Stomach (tissue), 19 donors: ENCODE results near the gene FREM1. TPM values are rescaled to one million over a fixed set of nuclear protein-coding genes. Genes with fewer than 3 reads are reported as not detected.
A peak's percentile ranks its signal among the peaks of the same experiment; 100 is the strongest.

ENCODE experiments used
- DNase-seq, 2 donors: peaks; one replicate each; pipeline versions ENCODE4 v3.0.0 to v3.0.0-alpha.2; 2013 to 2019
- H3K27ac ChIP-seq, 5 donors: fragments of 200-600 bp in 4 of 5; sonication (generic) in 4 of 5; one replicate each; pipeline ENCODE4 v1.5.1; 2013 to 2019; ENCODE audit warnings: mild to moderate bottlenecking in 1 of 5, moderate library complexity in 1 of 5
- H3K27me3 ChIP-seq, 3 donors: fragments of 200-600 bp; sonication (generic); one replicate each; pipeline ENCODE4 v1.5.1; 2017 to 2019; ENCODE audit warnings: mixed run types in 1 of 3
- H3K36me3 ChIP-seq, 4 donors: fragments of 200-600 bp; sonication (generic); 1 replicate in 3 of 4; 2 replicates in 1 of 4; pipeline ENCODE4 v1.5.1; 2016 to 2019
- H3K4me1 ChIP-seq, 4 donors: fragments of 200-600 bp; sonication (generic); one replicate each; pipeline ENCODE4 v1.5.1; 2016 to 2019
- H3K4me3 ChIP-seq, 4 donors: fragments of 200-600 bp; sonication (generic) in 3 of 4; one replicate each; pipeline ENCODE4 v1.5.1; 2016 to 2019; ENCODE audit warnings: mild to moderate bottlenecking in 1 of 4
- H3K9me3 ChIP-seq, 4 donors: fragments of 200-600 bp; sonication (generic); one replicate each; pipeline ENCODE4 v1.5.1; 2016 to 2019
- CTCF ChIP-seq, 7 experiments: fragments of 450-650 bp in 4 of 7; fragments of 200-600 bp in 3 of 7; sonication (generic) in 3 of 7; IDR thresholded peaks; one replicate each; pipeline ENCODE4 v1.5.1; 2016 to 2019; ENCODE audit warnings: antibody characterized with exemption in 7 of 7, control low read depth in 2 of 7, mild to moderate bottlenecking in 1 of 7
- EP300 ChIP-seq: sonication (generic); formaldehyde crosslinking; IDR thresholded peaks from one replicate; pipeline ENCODE4 v1.6.1; 2017; ENCODE audit warnings: antibody characterized with exemption
- POLR2A ChIP-seq, 4 donors: fragments of 450-650 bp; IDR thresholded peaks; one replicate each; pipeline ENCODE4 v1.6.1; 2016; ENCODE audit warnings: antibody characterized with exemption in 4 of 4, control low read depth in 2 of 4, mild to moderate bottlenecking in 1 of 4, moderate library complexity in 1 of 4
- POLR2AphosphoS5 ChIP-seq, 3 donors: sonication (generic); formaldehyde crosslinking; IDR thresholded peaks; one replicate each; pipeline ENCODE4 v1.6.1; 2016; ENCODE audit warnings: antibody characterized with exemption in 3 of 3
- WGBS, 5 donors: extraction: QIAGEN DNeasy Blood & Tissue Kit in 3 of 5; methylation state at CpG; one replicate each; pipeline versions ENCODE4 v1.1.5 to v1.1.7; 2013 to 2018; 5-methylcytosine and 5-hydroxymethylcytosine counted together
- intact Hi-C: fragments of 100-400 bp; cut with DNase I; formaldehyde crosslinking; loops from one replicate; pipeline ENCODE4 v1.15.1; 2023; ENCODE audit warnings: low total_unique reads
- long read RNA-seq, 10 donors: transcript quantifications; one replicate each; lab custom pipeline, GENCODE V29; 2026
- polyA plus RNA-seq, 3 donors: library from polyadenylated mRNA; stranded (reverse); fragments of 200-250 nt; gene quantifications; one replicate each; pipeline ENCODE4 v1.2.3, GENCODE V29; 2013
- total RNA-seq, 5 donors: library from RNA; depleted of rRNA; stranded (reverse); fragments of >200 nt; gene quantifications; one replicate each; pipeline versions ENCODE4 v1.1.0 to v1.2.3, GENCODE V29; 2014 to 2016
- donor health status: healthy with polysubstance abuse.
- donor health status: Bipolar disorder and iron deficiency.
- donor health status: healthy.

Gene FREM1
- 10 to 100 TPM in 1 of 5 donors, 1 to 10 TPM in 2, under 1 TPM in 1, not detected in 1; 0.58 to 14.7 (median 1.5) TPM for total RNA-seq
- under 1 TPM; 0.12 to 0.55 (median 0.31) TPM for polyA plus RNA-seq
- long read RNA-seq, donor 1: 0 reads
- long read RNA-seq, donor 2: 0 reads
- long read RNA-seq, donor 3: 0 reads
- long read RNA-seq, donor 4: 0 reads
- long read RNA-seq, donor 5: 0 reads
- long read RNA-seq, donor 6: 0 reads
- long read RNA-seq, donor 7: 0 reads
- long read RNA-seq, donor 8: 0 reads
- long read RNA-seq, donor 9, partial matches to known transcripts: 0 of 1 reads
- long read RNA-seq, donor 9, other reads (novel, unspliced or antisense): 0 of 1 reads
- long read RNA-seq, donor 10: 0 reads

- Histone ChIP-seq H3K4me1 (peaks cover 0 to 31% (median 12%) of the 10 kb centered on the region in 4 donors), H3K9me3 (no peaks in the 10 kb centered on the region), H3K4me3 (peak within 1 kb of the TSS in 3 of 4 donors; percentile 18 to 22 (median 22)), H3K27me3 (no peaks in the 10 kb centered on the region), H3K36me3 (no peaks in the 10 kb centered on the region), H3K27ac (peak within 1 kb of the TSS in 3 of 5 donors; percentile 2 to 59 (median 5))
- no peak for TF ChIP-seq CTCF (IDR thresholded peaks at IDR 0.05)
- TF ChIP-seq POLR2AphosphoS5 (IDR thresholded peaks at IDR 0.05): no peak
- no peak for TF ChIP-seq POLR2A (IDR thresholded peaks at IDR 0.05)
- no peak for TF ChIP-seq EP300
- WGBS, 5 donors: 23 to 36% (median 26%) methylated on average over 18 of the region's 18 CpGs
- intact Hi-C loops: no loop called here
- DNase-seq: peak in 1 of 2 donors; percentile 70
Measured at GRCh38 chr9:14909961-14910805, at the start of gene FREM1. FREM1 (minus strand) TSS chr9:14910428; CDS start chr9:14868977, 41,451 bp downstream.

- intact Hi-C loops: no loop called here
- Histone ChIP-seq H3K36me3 (no peaks in the 10 kb centered on the region), H3K27ac (no peak overlapping the region), H3K4me3 (no peak overlapping the region), H3K9me3 (no peaks in the 10 kb centered on the region), H3K4me1 (peaks cover 0 to 6% (median 2%) of the 10 kb centered on the region in 4 donors), H3K27me3 (no peaks in the 10 kb centered on the region)
- no peak for DNase-seq
- TF ChIP-seq POLR2AphosphoS5 (IDR thresholded peaks at IDR 0.05) (no peak), POLR2A (IDR thresholded peaks at IDR 0.05) (no peak), EP300 (no peak), CTCF (IDR thresholded peaks at IDR 0.05) (no peak)
Measured at GRCh38 chr9:14958989-14959388, 48.8 kb upstream of the FREM1 start.

GRCh38 chr9:14957109-14957508, 46.9 kb upstream of the FREM1 start:
- TF ChIP-seq EP300: no peak
- no peak for TF ChIP-seq POLR2A (IDR thresholded peaks at IDR 0.05)
- no peak for TF ChIP-seq CTCF (IDR thresholded peaks at IDR 0.05)
- TF ChIP-seq POLR2AphosphoS5 (IDR thresholded peaks at IDR 0.05): no peak
- H3K36me3 ChIP-seq: no peaks in the 10 kb centered on the region
- no peak overlapping the region for H3K27ac ChIP-seq
- H3K27me3 ChIP-seq: no peaks in the 10 kb centered on the region
- peak in 1 of 2 donors; percentile 25 for DNase-seq
- no peaks in the 10 kb centered on the region for H3K9me3 ChIP-seq
- WGBS, 5 donors: 47 to 92% (median 58%) methylated on average over 2 of the region's 2 CpGs
- peaks cover 0 to 6% (median 2%) of the 10 kb centered on the region in 4 donors for H3K4me1 ChIP-seq
- intact Hi-C loops: no loop called here
- H3K4me3 ChIP-seq: no peak overlapping the region

- WGBS, 5 donors: 53 to 66% (median 59%) methylated on average over 2 of the region's 2 CpGs
Measured at GRCh38 chr9:14956208-14956607, 46.0 kb upstream of the FREM1 start.

More at GRCh38 chr9:14956208-14956607, 46.0 kb upstream of the FREM1 start:
- peak in 1 of 2 donors; percentile 59 for DNase-seq
- H3K27me3 ChIP-seq: no peaks in the 10 kb centered on the region
- intact Hi-C loops: no loop called here
- no peaks in the 10 kb centered on the region for H3K9me3 ChIP-seq
- peaks cover 0 to under 1% (median 0%) of the 10 kb centered on the region in 4 donors for H3K4me1 ChIP-seq
- no peak for TF ChIP-seq CTCF (IDR thresholded peaks at IDR 0.05)
- TF ChIP-seq POLR2A (IDR thresholded peaks at IDR 0.05): no peak
- TF ChIP-seq POLR2AphosphoS5 (IDR thresholded peaks at IDR 0.05): no peak
- no peak for TF ChIP-seq EP300
- H3K27ac ChIP-seq: no peak overlapping the region
- no peak overlapping the region for H3K4me3 ChIP-seq
- no peaks in the 10 kb centered on the region for H3K36me3 ChIP-seq
